T-helper 2 cell treated with Interferon-gamma antibody and Interleukin-4, amounts not matched to agents 100 ng/mL and 5 ng/mL, for 36 hours (primary cell): Measurements from ENCODE around the gene PANK2. TPM values are rescaled to one million over a fixed set of nuclear protein-coding genes. Genes with fewer than 3 reads are reported as not detected.

Experiments used
- intact Hi-C: fragments of 100-400 bp; cut with micrococcal nuclease; formaldehyde crosslinking; loops from one replicate; pipeline ENCODE4 v1.15.1; 2023
- total RNA-seq: library from RNA; stranded (reverse); gene quantifications from 2 replicates; pipeline ENCODE4 v1.2.3, GENCODE V29; 2022

The PANK2 gene
- total RNA-seq, 1 donor from 2014 or later: 58.5 TPM

DNA sequence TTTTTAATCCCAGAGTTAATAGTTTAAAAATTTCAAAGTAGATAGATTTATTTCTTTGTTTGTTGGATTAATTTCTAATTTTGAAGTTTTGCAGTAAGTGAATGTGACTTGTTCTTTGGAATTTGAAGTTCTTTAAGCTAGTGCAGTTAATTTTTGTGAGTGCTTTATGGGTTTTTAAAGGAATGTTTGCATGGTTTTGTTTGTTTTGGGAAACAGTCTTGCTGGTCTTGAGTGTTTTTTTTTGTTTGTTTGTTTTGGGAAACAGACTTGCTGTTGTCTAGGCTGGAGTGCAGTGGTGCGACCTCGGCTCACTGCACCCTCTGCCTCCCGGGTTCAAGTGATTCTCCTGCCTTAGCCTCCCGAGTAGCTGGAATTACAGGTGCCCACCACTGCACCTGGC is 9.5 kb downstream of the PANK2 start:
- intact Hi-C loops: loop anchor here (10.0 kb wide), 1 partner anchor 116 kb away; the partner anchor contains the start of gene RNF24

DNA sequence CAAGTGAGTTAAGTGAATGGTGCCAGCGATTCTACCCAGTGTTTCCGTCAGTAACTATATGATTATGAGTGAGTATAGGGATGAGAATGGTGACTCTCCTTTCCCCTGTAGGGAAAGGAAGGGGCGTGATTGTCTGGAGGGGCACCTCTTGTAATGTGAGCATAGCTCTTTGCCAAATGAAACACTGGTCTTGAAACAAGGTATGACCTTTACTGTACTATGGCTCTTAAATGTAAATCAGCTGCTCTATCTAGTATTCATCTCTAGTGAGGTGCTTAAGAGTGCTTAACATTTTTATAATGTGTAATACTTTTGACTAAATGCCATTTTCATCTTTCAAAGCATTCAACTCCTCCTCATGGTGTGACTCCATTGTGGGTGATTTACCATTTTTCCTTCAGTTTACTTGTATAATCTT is 11.0 kb downstream of the PANK2 start:
- intact Hi-C loops: no loop called here

DNA sequence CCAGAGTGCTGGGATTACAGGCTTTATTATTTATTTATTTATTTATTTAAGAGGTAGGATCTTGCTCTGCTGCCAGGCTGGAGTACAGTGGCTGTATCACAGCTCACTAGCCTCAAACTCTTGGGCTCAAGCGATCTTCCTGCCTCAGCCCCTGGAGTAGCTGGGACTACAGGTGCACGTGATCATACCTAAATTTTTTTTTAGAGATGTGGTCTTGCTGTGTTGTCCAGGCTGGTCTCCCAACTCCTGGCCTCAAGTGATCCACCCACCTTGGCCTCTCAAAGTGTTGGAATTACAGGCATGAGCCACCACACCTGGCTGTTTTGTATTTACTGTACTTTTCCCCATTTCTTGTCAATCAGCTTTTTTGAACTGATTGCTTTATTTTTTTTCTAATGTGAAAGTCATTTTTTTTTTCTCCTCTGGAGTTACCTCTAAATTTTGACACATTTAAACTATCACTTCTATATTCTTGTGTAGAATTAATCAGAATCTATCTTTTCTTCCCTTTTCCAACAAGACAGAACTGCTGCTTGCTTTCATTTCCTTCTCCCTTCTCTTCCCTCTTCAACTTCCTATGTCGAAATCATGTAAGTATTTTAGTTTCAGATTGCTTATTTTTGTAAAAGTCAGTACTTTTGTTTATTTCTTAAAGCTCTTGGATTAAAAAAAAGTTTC is 12.0 kb downstream of the PANK2 start:
- intact Hi-C loops: no loop called here

DNA sequence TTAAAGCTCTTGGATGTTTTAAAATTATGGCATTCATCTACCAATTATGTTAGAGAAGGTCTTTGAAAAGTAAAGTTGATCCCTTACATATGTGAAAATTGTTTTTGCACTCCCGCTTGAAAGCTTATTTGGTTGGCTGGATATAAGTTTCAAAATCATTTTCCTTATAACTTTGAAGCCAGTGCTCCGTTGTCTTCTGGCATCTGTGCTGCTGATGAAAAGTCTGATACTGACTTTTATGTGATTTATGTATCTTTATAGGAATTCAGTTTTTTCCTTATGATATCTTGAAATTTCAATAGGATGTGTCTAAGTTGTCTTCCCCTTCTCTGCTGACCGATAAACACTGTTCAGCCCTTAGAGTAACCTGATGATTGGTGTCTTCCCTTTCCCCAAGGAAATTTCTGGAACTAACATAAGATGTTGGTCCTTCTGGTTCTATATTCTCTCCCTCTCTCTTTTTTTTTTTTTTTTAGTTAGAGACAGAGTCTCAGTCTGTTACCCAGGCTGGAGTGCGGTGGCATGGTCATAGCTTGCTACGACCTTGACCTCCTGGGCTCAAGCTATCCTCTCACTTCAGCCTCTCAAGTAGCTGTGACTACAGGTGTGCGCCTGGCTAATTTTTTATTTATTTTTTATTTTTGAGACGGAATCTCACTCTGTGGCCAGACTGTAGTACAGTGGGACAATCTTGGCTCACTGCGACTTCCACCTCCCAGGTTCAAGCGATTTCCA is 12.7 kb downstream of the PANK2 start:
- intact Hi-C loops: no loop called here

GRCh38 chr20:3902446-3902845 is 13.3 kb downstream of the PANK2 start:
- intact Hi-C loops: no loop called here

DNA sequence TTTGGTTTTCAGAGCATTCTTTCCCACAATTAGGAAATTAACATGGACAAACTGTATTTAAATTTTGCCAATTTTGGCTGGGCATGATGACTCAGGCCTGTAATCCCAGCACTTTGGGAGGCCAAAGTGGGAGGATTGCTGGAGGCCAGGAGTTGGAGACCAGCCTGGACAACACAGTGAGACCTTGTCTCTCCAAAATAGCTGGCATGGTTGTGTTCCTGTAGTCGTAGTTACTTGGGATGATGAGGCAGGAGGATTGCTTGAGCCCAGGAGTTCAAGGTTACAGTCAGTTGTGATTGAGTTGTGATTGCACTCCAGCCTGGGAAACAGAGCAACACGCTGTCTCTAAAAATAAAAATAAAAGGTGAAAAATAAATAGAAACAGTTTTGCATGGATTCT is 15.0 kb downstream of the PANK2 start:
- intact Hi-C loops: no loop called here

- intact Hi-C loops: loop anchor here (5.0 kb wide), 1 partner anchor 77 kb away; no protein-coding TSS in a partner anchor
Observed at GRCh38 chr20:3904857-3905256, 15.7 kb downstream of the PANK2 start.

DNA sequence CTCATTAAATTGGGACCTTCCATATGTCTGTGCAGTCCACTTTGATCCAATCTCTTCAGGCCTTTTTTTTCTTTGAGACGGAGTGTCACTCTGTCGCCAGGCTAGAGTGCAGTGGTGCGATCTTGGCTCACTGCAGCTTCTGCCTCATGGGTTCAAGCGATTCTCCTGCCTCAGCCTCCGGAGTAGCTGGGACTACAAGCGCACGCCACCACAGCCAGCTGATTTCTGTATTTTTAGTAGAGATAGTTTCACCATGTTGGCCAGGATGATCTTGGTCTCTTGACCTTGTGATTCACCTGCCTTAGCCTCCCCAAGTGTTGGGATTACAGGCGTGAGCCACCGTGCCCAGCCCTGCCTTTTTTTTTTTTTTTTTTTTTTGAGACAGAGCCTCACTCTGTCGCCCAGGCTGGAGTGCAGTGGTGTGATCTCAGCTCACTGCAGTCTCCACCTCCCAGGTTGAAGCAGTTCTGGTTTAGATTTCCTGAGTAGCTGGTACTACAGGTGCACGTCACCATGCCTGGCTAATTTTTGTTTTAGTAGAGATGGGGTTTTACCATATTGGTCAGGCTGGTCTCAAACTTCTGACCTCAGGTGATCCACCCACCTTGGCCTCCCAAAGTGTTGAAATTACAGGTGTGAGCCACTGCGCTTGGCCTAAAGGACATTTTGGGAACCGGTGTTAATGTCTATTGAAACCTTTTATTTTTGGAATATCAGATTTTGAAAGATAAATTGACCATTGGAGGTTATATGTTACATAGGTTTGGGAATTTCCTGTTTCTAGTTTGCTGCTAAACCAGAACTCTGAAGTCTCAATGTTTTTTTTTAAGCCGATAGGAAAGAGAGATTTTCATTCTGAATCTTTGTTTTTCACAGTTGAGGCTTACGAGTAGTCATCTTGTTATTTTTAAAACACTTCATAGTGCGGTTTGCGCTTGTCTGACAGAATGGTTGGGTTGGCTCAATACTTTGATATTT is 17.8 kb downstream of the PANK2 start:
- intact Hi-C loops: loop anchor here (2.0 to 5.0 kb wide), 2 partner anchors 18 to 75 kb away; partner anchors contain the start of gene PANK2

GRCh38 chr20:3908667-3909066 is 19.5 kb downstream of the PANK2 start:
- intact Hi-C loops: loop anchor here (5.0 kb wide), 1 partner anchor 74 kb away; no protein-coding TSS in a partner anchor

GRCh38 chr20:3909952-3910366 is 20.8 kb downstream of the PANK2 start:
- intact Hi-C loops: loop anchor here (5.0 kb wide), 1 partner anchor 72 kb away; no protein-coding TSS in a partner anchor

DNA sequence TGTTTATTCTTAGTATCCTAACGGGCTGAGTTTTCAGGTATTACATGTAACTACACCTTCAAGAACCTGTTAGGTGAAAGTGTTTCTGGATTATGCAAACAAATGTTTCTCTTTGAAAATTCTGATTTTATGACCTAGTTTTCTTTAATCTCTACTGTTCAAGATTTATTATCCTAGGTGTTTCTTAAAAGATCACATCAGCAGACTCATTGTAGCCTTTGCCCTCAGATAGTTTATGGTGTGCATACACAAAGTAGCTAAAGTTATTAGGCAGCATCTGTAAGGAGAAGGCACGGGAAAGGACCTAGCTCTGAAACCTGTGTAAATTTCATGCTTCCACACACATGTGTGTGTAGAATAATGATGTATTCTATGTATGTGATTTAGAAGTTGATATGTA is 21.7 kb downstream of the PANK2 start:
- intact Hi-C loops: no loop called here

DNA sequence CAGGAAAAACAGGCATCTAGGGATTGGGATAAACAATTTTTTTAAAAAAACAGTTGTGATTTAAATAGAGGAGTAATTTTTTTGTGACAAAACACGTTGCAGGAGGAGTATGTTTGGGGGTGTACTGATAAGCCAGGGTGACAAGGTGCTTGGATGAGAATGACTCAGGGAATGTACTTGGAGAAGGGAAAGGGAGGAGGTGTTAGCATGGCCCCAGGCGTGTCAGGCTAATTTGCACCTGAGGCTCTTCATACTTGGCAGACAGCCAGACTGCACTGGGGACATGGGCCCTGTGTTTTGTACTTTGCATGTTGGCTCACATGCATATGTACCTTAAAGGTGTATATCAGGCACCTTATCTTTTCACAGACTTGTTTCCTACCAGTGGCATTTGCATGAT is 22.8 kb downstream of the PANK2 start:
- intact Hi-C loops: no loop called here

DNA sequence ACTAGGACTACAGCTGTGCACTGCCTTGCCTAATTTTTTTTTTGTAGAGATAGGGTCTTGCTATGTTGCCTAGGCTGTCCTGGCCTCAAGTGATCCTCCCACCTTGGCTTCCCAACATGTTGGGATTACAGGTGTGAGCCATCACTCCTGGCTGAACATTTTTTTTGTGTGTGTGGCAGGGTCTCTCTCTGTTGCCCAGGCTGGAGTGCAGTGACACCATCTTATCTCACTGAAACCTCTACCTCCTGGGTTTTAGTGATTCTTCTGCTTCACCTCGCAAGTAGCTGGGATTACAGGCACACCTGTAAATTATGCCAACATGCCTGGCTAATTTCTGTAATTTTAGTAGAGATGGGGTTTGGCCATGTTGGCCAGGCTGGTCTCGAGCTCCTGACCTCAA is 25.3 kb downstream of the PANK2 start:
- intact Hi-C loops: no loop called here

DNA sequence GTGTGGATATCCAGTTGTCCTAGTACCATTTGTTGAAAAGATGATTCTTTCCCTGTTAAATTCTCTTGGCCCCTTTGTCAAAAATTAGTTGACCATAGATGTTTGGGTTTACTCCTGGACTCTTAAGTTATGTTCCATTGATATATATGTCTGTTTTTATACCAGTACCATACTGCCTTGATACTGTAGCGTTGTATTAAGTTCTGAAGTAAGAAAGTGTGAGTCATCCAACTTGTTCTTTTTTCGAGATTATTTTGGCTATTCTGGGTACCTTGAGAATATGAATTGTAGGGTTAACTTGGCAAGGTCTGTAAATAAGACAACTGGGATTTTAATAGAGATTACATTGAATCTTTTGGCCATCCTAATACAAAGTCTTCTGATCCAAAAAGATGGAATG is 26.5 kb downstream of the PANK2 start:
- intact Hi-C loops: no loop called here

DNA sequence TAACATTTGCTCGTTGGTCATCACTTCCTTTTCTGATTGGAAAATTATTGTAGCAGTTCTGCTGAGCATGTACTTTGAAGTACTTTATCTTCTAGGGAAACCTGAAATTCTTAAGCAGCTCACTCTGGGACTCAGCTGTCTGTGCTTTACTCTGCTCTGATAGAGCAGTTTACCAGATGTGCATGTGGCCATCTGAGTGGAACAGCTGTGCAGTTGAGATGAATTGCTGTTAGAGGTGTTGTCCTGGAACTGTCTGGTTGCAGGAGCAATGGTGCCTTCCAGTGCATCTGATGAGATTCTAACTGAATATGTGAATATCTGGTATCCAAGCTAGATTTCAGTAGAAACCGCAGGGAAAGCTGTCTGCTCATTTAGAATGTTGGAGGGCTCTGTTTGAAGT is 27.2 kb downstream of the PANK2 start:
- intact Hi-C loops: no loop called here

DNA sequence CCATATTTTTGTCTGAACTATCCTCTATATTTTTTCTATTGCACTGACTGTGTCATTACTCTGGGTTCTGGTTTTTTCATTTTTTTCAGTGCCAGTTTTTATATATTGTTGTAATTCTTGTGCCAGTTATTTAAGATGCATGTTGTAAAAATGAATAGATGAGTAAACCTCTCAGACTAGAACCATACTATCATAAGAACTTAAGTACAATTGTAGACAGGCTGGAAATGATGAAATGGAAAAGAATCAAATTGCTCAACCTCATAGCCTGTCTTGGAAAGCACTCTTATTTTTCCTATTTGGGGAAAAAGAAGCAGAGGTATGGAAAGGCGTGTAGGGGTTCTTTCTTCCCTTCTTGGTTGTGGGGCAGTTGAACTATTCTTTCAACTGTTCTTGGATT is 30.2 kb downstream of the PANK2 start:
- intact Hi-C loops: no loop called here

DNA sequence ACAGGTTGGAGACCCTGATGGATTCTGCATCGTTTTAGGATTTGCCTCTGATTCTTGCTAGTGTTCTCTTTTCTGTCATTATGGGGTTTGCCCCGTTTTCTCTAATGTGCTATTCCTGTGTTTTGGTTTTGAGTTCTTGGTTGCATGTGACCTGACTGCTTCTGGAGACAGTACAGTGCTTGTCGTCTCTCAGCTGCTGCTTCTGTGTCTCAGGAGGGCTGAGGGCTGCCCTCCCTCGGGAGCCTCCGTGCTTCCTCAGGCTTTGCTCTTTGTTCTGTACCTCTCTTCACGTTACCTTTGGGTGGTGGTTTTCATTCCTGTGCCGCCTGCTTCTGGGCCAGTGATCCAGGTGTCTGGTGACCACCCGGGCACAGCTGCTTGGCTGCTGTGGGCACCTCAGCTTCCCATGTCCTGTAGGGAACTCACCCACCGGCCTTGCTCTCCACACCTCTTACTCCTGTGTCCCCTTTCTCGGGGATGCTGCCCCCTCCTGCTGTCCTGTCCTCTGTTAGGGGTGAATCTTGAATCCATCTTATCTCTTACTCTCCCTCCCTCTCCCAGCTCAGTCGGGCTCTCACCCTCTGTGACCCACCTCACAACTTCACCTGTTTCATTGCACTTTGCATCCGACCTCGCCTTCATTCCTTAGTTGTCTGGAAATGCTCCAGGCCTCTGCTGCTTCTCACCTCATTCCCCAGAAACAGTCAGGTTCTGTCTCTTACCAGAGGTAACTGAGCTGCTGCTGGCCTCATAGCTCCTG is 33.2 kb downstream of the PANK2 start:
- intact Hi-C loops: no loop called here

DNA sequence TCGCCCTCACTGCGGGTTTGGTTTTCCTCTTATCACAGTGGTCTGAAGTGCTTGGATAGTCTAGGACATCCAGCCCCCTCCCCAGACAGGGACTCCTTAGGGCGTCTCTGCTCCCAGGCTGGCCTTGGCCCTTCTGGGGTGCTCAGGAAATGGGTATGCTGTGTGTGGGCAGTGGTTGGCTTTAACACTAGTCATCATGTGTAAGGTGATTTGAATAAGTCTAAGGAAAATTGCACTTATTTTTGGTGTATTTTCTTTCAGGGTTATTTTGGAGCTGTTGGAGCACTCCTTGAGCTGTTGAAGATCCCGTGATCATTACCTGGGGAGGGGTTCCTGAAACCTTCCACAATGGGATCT is 33.8 kb downstream of the PANK2 start:
- intact Hi-C loops: no loop called here

GRCh38 chr20:3923818-3924217 is 34.6 kb downstream of the PANK2 start:
- intact Hi-C loops: no loop called here

DNA sequence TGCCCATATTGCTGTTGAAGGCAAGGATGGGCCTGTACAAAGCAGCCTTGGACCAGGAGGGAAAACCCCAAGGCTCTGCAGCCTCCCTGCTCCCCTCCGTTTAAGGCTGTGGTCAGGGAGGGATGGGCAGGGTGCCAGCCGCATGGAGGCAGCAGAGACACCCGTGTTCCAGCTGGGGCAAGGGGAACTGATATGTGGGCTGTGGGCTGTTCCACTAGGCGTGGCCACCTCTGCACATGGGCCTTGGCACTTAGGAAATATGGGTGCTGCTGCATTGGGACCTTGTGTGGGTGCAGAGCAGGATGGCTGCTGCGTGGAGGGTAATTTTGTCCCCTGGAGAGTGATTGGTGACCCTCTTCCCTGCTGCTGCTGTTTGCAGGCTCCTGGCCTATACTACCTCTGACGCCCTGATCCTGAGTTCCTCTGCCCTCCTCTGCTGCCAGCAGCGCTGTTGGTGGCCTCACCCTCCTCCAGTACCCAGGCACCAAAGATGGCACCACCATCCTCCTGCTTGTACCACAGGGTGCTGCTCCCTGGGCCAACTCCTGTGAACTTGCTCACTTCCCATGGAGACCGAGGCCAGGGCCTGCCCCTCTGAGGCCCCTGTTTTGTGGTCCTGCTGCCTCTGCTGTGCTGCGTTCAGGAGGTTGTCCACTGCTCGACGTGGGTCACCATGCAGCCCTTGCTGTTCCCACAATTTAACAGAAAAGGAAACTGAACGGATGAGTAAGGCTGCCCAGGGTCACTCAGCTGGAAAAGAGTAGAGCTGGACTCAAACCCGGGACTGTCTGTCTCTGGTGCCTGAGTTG is 35.3 kb downstream of the PANK2 start:
- intact Hi-C loops: no loop called here
